SH-SY5Y (cell line): ENCODE results near the gene TCEAL5.

ENCODE experiments used
- GATA2 ChIP-seq: IDR thresholded peaks from 2 replicates; pipeline ENCODE4 v1.6.1; 2011; ENCODE audit warnings: mild to moderate bottlenecking, low read depth, low read length
- GATA3 ChIP-seq: IDR thresholded peaks from 2 replicates; pipeline ENCODE4 v1.6.1; 2011; ENCODE audit warnings: low read depth, mild to moderate bottlenecking, low read length, moderate library complexity

- TF ChIP-seq GATA2 (no peak), GATA3 (no peak)
Observed at GRCh38 chrX:103248553-103248952, 28.0 kb downstream of the TCEAL5 start.
